OCI-M2 (cell line): Measurements from ENCODE around the gene CERS1.

Source experiments
- DNase-seq: peaks from one replicate; lab custom pipeline; 2025; ENCODE audit not compliant: unreplicated experiment; lab: John Stamatoyannopoulos, UW

Gene CERS1

DNA sequence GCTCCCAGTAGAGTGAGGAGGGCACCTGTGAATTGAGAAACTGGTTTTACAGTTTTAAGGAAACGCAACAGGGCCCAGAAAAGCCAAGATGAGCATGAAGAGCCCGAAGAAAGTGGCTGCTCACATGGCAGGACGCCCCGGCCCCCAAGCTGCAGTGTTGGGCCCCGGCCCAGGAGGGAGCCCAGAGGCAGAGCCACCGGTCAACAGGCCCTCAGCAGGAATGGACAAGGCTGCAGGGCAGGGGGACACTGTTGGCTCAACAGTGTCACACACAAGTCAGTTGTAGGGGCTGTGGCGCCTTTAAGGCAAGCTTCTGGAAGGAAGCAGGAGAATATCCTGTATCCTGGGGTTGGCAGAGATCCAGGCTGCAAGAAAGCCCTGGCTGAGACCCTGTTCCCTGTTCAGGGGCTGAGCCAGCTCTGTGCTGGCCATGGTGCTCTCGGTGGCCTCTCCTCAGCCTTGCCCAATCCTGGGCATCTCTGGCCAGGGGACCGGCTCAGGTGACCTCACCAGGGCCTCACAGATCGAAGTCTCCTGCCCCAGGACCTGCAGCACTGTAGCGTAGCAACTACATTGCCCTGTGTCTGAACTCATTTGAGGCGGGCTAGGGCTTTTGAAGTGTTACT lies 36.2 kb downstream of the CERS1 start:
- no peak for DNase-seq

GRCh38 chr19:18858906-18859646 lies 36.9 kb downstream of the CERS1 start:
- DNase-seq = no peak

- no peak for DNase-seq
Observed at GRCh38 chr19:18857223-18857622, 38.7 kb downstream of the CERS1 start.

DNA sequence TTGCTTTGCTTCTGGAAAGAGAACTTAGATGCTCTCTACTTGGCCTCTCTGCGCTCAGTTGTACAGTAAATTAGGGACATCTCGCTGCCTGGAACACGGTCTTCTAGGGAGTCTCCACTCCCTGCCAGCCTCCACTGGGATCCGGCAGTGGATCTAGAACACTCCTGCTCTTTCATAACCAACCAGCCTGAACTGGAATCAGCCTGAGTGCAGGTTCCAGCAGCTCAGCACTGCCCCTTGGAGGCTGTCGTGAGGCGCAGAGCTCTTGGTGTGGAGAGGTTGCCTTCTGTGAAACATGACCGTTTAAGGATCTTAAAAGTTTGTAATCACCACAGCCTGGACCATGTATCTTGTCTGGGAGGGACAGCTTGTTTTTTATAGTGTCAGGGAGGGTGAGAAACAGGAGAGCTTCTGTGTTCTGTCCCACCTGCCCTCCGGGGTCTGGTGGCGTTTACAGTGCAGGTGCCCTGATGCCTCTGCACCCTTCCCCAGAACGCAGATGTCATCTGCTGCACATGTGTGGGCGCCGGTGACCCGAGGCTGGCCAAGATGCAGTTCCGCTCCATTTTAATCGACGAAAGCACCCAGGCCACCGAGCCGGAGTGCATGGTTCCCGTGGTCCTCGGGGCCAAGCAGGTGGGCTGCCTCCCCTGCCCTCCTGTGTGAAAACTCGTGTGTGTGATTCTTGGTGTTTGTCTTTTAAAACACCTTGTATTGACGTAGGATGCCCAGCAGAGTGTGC lies 39.4 kb downstream of the CERS1 start:
- no peak for DNase-seq

DNA sequence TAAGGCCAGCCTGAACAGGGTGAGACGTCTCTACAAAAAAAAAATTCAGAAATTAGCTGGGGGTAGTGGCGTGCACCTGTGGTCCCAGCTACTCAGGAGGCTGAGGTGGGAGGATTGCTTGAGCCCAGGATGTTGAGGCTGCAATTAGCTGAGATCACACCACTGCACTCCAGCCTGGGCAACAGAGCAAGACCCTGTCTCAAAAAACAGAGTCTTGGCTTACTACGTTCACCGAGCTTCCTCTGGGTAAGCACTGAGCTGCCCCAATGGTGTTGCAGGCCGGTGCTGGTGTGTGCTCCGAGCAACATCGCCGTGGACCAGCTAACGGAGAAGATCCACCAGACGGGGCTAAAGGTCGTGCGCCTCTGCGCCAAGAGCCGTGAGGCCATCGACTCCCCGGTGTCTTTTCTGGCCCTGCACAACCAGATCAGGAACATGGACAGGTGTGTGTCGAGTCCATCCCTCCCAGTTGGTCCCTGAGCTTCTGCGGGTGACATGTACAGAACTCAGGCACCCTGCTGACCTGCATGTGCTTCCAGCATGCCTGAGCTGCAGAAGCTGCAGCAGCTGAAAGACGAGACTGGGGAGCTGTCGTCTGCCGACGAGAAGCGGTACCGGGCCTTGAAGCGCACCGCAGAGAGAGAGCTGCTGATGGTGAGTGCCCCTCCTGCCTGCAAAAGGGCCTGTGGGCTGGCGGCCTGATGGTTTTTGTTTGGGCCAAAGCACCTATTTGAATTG lies 40.1 kb downstream of the CERS1 start:
- DNase-seq = no peak

- no peak for DNase-seq
Observed at GRCh38 chr19:18854982-18855381, 41.0 kb downstream of the CERS1 start.

DNA sequence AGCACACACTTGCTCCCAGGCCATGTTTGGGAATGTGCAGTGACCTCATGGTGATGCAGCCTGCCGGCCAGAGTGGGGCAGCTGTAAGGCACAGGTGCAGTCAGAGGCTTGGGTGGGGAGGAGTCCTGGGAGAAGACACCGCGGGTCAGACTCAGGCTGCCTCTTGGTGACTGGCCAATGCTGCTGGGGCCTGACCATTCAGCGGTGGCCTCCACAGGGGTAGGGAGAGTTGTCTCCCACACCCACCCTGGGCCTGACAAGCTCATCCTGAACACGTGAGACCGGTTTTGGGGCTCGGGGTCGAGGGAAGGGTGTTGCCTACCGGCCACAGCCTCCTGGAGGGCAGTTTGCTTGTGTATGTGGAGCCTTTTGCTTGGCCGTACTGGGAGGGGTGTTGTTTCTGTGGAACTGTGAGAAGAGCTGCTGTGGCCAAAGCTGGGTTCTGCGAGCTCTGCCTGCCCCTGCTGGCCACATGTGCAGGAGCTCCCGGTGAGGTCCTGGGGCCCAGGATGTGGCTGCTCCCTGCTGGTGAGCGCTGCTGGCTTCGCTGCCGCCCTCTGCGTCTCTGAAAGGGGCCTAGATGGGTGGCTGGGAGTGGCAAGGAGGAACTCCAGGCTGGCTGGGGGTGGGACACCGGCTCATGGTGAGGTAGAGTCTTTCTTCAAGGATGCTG lies 42.1 kb downstream of the CERS1 start:
- DNase-seq = no peak

GRCh38 chr19:18852648-18853047 lies 43.3 kb downstream of the CERS1 start:
- DNase-seq = no peak

DNA sequence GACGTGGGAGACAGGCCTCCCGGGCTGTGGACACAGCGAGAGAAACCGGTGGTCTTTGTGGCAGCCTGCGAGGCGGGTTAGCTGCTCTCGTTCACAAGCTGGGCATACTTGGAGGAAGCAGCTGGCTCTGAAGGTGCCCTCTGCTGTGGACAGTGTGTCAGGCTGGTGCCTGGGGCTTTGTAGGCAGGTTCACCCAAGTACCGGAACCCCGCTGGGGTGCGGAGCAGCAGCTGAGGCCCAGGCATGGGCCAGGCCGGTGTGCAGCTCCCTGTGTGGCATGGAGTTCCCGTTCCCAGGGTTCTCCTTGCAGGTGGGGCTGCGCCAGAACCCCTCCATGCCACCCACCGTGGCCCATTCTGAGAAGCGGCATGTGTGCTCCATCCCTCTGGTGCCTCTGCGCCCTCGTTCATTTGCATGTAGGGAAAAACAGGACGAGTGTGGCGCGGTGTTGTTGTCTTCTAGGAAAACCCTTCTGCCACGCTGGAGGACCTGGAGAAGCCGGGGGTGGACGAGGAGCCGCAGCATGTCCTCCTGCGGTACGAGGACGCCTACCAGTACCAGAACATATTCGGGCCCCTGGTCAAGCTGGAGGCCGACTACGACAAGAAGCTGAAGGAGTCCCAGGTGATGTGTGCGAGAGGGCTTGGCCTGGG lies 44.2 kb downstream of the CERS1 start:
- DNase-seq = no peak

DNA sequence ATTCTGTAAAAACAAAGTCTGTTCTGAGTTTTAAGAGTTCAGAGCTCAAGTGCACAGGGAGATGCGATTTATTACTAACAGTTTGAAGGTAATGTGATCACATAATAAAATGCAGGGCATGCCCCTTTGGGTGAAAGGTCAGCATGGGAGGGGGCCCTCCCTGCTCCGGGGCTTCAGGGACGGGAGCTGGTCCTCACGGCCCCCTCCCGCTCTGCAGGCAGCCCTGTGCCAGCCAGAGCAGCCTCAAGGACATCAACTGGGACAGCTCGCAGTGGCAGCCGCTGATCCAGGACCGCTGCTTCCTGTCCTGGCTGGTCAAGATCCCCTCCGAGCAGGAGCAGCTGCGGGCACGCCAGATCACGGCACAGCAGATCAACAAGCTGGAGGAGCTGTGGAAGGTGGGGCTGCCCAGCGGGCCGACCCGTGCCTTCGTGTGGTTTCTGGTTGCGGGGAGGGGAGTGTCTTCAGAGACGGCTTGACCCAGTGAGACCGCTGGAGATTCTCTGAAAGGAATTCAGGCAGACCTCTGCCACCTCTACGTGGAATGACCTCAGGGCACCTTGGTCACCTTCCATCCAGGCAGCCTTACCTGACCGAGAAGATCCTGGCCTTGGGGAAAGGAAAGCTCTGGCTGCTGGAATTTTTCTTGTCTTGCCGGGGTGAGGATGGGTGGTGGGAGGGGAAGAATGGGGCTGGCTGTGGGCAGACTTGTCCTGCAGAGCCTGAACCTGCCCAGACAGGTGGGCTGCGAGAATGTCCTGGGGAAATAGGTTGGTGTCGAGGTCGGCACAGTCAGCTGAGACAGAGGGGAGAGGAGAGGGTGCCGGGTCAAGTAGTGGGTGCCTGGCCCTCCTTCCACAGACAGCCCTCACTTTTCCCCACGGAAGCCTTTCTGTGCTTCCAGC lies 45.2 kb downstream of the CERS1 start:
- no peak for DNase-seq

- no peak for DNase-seq
Observed at GRCh38 chr19:18849838-18850400, 46.0 kb downstream of the CERS1 start.

- no peak for DNase-seq
Observed at GRCh38 chr19:18848878-18849661, 46.9 kb downstream of the CERS1 start.

- no peak for DNase-seq
Observed at GRCh38 chr19:18847549-18848463, 48.2 kb downstream of the CERS1 start.

DNA sequence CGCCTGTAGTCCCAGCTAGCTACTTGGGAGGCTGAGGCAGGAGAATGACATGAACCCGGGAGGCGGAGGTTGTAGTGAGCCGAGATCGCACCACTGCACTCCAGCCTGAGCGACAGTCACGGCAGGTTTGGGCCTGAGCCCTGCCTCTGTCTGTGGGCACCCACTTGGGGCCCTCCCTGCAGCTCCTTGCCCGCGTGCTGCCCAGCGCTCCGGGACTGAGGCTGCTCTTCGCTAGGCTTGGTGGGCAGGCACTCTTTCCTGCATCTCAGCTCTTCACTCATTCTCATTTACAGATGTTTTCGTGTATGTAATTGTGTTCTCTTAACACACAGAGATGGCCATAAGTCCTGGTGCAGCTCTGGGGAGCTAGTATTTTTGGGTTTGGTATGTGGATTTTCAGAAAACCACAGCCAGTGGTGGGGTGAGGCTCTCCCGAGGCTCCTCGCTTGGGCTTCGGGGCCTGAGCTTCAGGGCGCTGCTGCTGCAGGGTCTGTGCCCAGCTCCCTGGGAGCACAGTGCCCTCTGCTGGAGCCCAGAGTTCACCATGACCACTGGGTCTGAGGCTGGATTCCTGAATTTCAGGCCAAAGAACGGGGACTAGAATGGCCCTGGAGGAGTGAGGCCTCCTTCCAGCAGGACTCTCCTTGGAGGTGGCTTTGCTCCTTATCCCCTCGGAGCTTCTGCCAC lies 49.0 kb downstream of the CERS1 start:
- DNase-seq = no peak

DNA sequence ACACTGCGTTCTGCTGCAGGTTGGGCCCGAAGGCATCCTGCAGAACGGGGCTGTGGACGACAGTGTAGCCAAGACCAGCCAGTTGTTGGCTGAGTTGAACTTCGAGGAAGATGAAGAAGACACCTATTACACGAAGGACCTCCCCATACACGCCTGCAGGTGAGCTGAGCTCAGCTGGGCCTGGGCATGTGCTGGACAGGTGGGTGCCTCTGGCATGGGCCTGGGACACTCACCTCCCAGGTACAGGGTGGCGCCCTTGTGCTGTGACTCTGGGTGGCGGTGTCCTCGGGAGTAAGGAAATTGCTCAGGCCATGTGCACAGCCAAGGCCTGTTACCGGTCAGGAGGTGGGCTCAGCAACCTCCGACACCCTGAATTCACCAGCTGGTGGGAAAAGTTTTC lies 50.0 kb downstream of the CERS1 start:
- DNase-seq = no peak

GRCh38 chr19:18844806-18845329 lies 51.1 kb downstream of the CERS1 start:
- DNase-seq = no peak
